Loucy (cell line): ENCODE data around the gene PPP1CB.

ENCODE experiments used
- H2AFZ ChIP-seq: fragments of 200-600 bp; sonication (generic); 2 replicates; pipeline ENCODE4 v1.6.0; 2016; ENCODE audit warnings: antibody characterized with exemption, mild to moderate bottlenecking, low read length, moderate library complexity
- H3F3A ChIP-seq: fragments of 200-600 bp; 2 replicates; pipeline ENCODE4 v1.6.0; 2016; ENCODE audit warnings: antibody characterized with exemption, low read depth, mild to moderate bottlenecking
- H3K27me3 ChIP-seq: fragments of 200-600 bp; sonication (generic); 2 replicates; pipeline ENCODE4 v1.6.1; 2014; ENCODE audit warnings: low read length, mild to moderate bottlenecking; ENCODE audit not compliant: insufficient read depth, poor library complexity, severe bottlenecking
- H3K36me3 ChIP-seq: fragments of 200-600 bp; sonication (generic); 2 replicates; pipeline ENCODE4 v1.6.1; 2016; ENCODE audit warnings: low read length; ENCODE audit not compliant: insufficient read depth
- H3K4me1 ChIP-seq: fragments of 200-600 bp; sonication (generic); 2 replicates; pipeline ENCODE4 v1.5.1; 2014; ENCODE audit warnings: low read length, mild to moderate bottlenecking; ENCODE audit not compliant: insufficient read depth, poor library complexity, severe bottlenecking
- H3K4me2 ChIP-seq: fragments of 200-600 bp; sonication (generic); 2 replicates; pipeline ENCODE4 v1.6.0; 2014; ENCODE audit warnings: antibody characterized with exemption, low read length, low read depth, mild to moderate bottlenecking; ENCODE audit not compliant: poor library complexity, severe bottlenecking
- H3K4me3 ChIP-seq: fragments of 200-600 bp; sonication (generic); 2 replicates; pipeline ENCODE4 v1.5.1; 2014; ENCODE audit warnings: low read length, mild to moderate bottlenecking, mixed read lengths; ENCODE audit not compliant: poor library complexity, severe bottlenecking
- H3K79me2 ChIP-seq: fragments of 200-600 bp; sonication (generic); 2 replicates; pipeline ENCODE4 v1.6.1; 2014; ENCODE audit warnings: low read length; ENCODE audit not compliant: insufficient read depth
- H3K9ac ChIP-seq: fragments of 200-600 bp; sonication (generic); 2 replicates; pipeline ENCODE4 v1.6.0; 2014; ENCODE audit warnings: mild to moderate bottlenecking, low read depth, low read length, moderate library complexity; ENCODE audit not compliant: poor library complexity, severe bottlenecking
- H3K9me2 ChIP-seq: fragments of 200-600 bp; sonication (generic); replicated peaks from 2 replicates; pipeline ENCODE4 v1.6.1; 2016; ENCODE audit warnings: low read depth, low read length, mixed read lengths
- H3K9me3 ChIP-seq: fragments of 200-600 bp; sonication (generic); 2 replicates; pipeline ENCODE4 v1.6.1; 2014; ENCODE audit warnings: mild to moderate bottlenecking, antibody characterized with exemption, low read length, low read depth; ENCODE audit not compliant: insufficient read depth
- H4K20me1 ChIP-seq: fragments of 200-600 bp; sonication (generic); 2 replicates; pipeline ENCODE4 v1.6.0; 2014; ENCODE audit warnings: antibody characterized with exemption, low read length, mild to moderate bottlenecking; ENCODE audit not compliant: insufficient read depth, poor library complexity, severe bottlenecking
- EZH2phosphoT487 ChIP-seq: fragments of 200-600 bp; IDR thresholded peaks from 2 replicates; pipeline ENCODE4 v1.6.1; 2018; ENCODE audit warnings: antibody characterized with exemption, mild to moderate bottlenecking, moderate library complexity, borderline replicate concordance
- TF ChIP-seq, protein P1 (sequence below): fragments of 200-600 bp; sonication (generic); conservative IDR thresholded peaks from 2 replicates; pipeline ENCODE4 v1.5.1; 2014; ENCODE audit warnings: mild to moderate bottlenecking, antibody characterized with exemption, low read length

PPP1CB gene

DNA sequence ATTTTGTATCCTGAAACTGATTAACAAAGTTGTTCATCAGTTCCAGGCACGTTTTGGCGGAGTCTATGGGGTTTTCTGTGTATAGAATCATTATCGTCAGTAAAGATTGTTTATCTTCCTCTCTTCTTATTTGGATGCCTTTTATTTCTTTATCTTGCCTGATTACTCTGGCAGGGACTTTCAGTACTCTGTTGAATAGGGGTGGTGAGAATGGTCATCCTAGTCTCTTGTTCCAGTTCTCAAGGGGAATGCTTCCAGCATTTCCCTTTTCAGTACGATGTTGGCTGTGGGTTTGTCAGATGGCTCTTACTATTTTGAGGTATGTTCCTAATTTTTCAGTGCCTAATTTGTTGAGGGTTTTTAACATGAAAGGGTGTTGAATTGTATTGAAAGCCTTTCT, 45.0 kb downstream of the PPP1CB start:
- H3K4me2 ChIP-seq = no peak overlapping the region
- no peak overlapping the region for H2AFZ ChIP-seq
- TF ChIP-seq EZH2phosphoT487 = no peak
- TF ChIP-seq, protein P1, sequence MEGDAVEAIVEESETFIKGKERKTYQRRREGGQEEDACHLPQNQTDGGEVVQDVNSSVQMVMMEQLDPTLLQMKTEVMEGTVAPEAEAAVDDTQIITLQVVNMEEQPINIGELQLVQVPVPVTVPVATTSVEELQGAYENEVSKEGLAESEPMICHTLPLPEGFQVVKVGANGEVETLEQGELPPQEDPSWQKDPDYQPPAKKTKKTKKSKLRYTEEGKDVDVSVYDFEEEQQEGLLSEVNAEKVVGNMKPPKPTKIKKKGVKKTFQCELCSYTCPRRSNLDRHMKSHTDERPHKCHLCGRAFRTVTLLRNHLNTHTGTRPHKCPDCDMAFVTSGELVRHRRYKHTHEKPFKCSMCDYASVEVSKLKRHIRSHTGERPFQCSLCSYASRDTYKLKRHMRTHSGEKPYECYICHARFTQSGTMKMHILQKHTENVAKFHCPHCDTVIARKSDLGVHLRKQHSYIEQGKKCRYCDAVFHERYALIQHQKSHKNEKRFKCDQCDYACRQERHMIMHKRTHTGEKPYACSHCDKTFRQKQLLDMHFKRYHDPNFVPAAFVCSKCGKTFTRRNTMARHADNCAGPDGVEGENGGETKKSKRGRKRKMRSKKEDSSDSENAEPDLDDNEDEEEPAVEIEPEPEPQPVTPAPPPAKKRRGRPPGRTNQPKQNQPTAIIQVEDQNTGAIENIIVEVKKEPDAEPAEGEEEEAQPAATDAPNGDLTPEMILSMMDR = no peak
- H3K27me3 ChIP-seq = no peaks in the 10 kb centered on the region
- peaks cover 26% of the 10 kb centered on the region for H3K79me2 ChIP-seq
- no peak overlapping the region for H3K4me3 ChIP-seq
- peaks cover 92% of the 10 kb centered on the region for H3K36me3 ChIP-seq
- no peaks in the 10 kb centered on the region for H3K9me3 ChIP-seq
- H3K9me2 ChIP-seq = no peaks in the 10 kb centered on the region
- peaks cover 18% of the 10 kb centered on the region for H4K20me1 ChIP-seq
- H3K9ac ChIP-seq = no peak overlapping the region
- H3K4me1 ChIP-seq = no peaks in the 10 kb centered on the region
- H3F3A ChIP-seq = no peaks in the 10 kb centered on the region

DNA sequence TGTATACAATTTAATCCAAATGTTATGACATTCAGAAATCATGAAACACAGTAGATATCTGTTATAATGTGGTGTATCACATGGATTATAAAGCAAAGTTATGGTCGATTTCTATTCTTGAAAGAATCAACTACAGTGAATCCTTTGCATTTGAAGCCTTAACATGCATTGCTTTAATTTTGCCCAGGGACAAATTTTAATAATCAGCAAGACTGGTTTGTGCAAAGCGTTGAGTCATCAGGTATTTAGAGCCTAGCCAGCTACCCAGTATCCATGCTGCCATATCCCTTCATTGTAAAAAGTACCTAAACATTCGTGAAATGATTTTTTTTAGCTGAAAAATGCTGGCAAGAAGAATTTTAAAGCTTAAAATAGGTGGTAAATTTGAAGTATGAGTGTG, 50.1 kb downstream of the PPP1CB start:
- H3K79me2 ChIP-seq = peaks cover 7% of the 10 kb centered on the region; the same call in 1 of the 2 replicates
- H3K4me1 ChIP-seq = no peaks in the 10 kb centered on the region
- no peaks in the 10 kb centered on the region for H3K9me2 ChIP-seq
- no peaks in the 10 kb centered on the region for H3F3A ChIP-seq
- H3K4me3 ChIP-seq = no peak overlapping the region
- peaks cover 67% of the 10 kb centered on the region for H3K36me3 ChIP-seq
- no peaks in the 10 kb centered on the region for H3K9me3 ChIP-seq
- no peak overlapping the region for H3K4me2 ChIP-seq
- H3K27me3 ChIP-seq = no peaks in the 10 kb centered on the region
- H2AFZ ChIP-seq = no peak overlapping the region
- peaks cover 12% of the 10 kb centered on the region for H4K20me1 ChIP-seq
- H3K9ac ChIP-seq = no peak overlapping the region
- TF ChIP-seq, protein P1 = no peak
- TF ChIP-seq EZH2phosphoT487 = no peak

DNA sequence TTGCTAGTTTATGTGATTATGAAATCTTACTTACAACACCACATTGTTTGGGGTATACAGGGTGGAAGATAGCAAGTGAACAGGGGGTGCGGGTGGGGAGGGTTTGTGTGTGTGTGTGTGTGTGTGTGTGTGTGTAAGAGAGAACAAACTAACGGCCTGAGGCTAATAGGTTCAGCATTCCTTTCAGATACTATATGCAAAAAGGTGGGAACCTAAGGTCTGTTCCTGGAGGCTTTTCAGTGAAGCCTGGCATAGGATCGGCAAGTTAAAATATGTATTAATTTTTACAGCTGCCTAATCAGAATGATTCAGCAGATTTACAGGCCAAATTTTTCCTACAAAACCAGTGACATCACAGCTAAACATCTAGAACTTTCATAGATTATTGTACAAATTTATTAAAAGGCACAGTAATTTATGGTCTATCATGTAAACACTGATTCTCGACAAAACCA, 51.4 kb downstream of the PPP1CB start:
- H2AFZ ChIP-seq = no peak overlapping the region
- H3K27me3 ChIP-seq = no peaks in the 10 kb centered on the region
- no peak overlapping the region for H3K4me3 ChIP-seq
- no peak overlapping the region for H3K4me2 ChIP-seq
- peaks cover 54% of the 10 kb centered on the region for H3K36me3 ChIP-seq
- no peaks in the 10 kb centered on the region for H3K9me2 ChIP-seq
- no peaks in the 10 kb centered on the region for H3K9me3 ChIP-seq
- H4K20me1 ChIP-seq = peaks cover 4% of the 10 kb centered on the region
- H3F3A ChIP-seq = no peaks in the 10 kb centered on the region
- TF ChIP-seq, protein P1 = no peak
- TF ChIP-seq EZH2phosphoT487 = no peak
- no peaks in the 10 kb centered on the region for H3K4me1 ChIP-seq
- no peaks in the 10 kb centered on the region for H3K79me2 ChIP-seq
- H3K9ac ChIP-seq = no peak overlapping the region
